Naive thymus-derived CD8-positive, alpha-beta T cell (primary cell): Measurements from ENCODE around the gene MGMT. TPM values are rescaled to one million over a fixed set of nuclear protein-coding genes. Genes with fewer than 3 reads are reported as not detected.

Experiments
- ATAC-seq, 2 donors: fragments of 150-1000 bp; cut with Tn5 transposase in 1 of 2; sonication (Bioruptor Pico), chemical (Tn5 transposase) in 1 of 2; 1 replicate in 1 of 2; 2 replicates in 1 of 2; pipeline ENCODE4 v1.10.0; 2021; ENCODE audit warnings: mild to moderate bottlenecking in 2 of 2, moderate library complexity in 2 of 2
- POLR2A ChIA-PET: fragments of 350-600 bp; sonication (Branson Sonifier 250); formaldehyde crosslinking; loops from one replicate; lab custom pipeline; 2021; ENCODE audit warnings: antibody characterized with exemption; lab: Charles Lee
- DNase-seq, 10 donors: peaks; one replicate each; pipeline versions ENCODE4 v3.0.0 to v3.0.0-alpha.2; 2020 to 2022
- H3K27ac Mint-ChIP-seq, 10 donors: one replicate each; pipeline ENCODE4 v1.8.0; 2020 to 2022; ENCODE audit warnings: mild to moderate bottlenecking in 10 of 10, mixed read lengths in 10 of 10, moderate library complexity in 4 of 10, inconsistent platforms in 1 of 10
- H3K27me3 Mint-ChIP-seq, 5 donors: one replicate each; pipeline ENCODE4 v1.8.0; 2021 to 2022; ENCODE audit warnings: mixed read lengths in 5 of 5
- H3K36me3 Mint-ChIP-seq, 3 donors: one replicate each; pipeline ENCODE4 v1.8.0; 2020 to 2022; ENCODE audit warnings: mixed read lengths in 3 of 3, mild to moderate bottlenecking in 2 of 3, inconsistent platforms in 1 of 3
- H3K4me1 Mint-ChIP-seq, 4 donors: one replicate each; pipeline ENCODE4 v1.8.0; 2021 to 2022; ENCODE audit warnings: mixed read lengths in 4 of 4
- H3K4me3 Mint-ChIP-seq, 10 donors: one replicate each; pipeline ENCODE4 v1.8.0; 2020 to 2022; ENCODE audit warnings: mild to moderate bottlenecking in 10 of 10, mixed read lengths in 10 of 10, moderate library complexity in 6 of 10, inconsistent platforms in 1 of 10
- H3K9me3 Mint-ChIP-seq, 9 donors: one replicate each; pipeline ENCODE4 v1.8.0; 2020 to 2022; ENCODE audit warnings: mixed read lengths in 9 of 9, mild to moderate bottlenecking in 3 of 9, inconsistent platforms in 1 of 9, moderate library complexity in 1 of 9
- polyA plus RNA-seq, 3 donors: library from polyadenylated mRNA; unstranded; fragments of 300-500 nt; fragmentation: Illumina TruSeq; gene quantifications; one replicate each; pipeline ENCODE4 v1.2.3, GENCODE V29; 2021
- total RNA-seq, 8 experiments: library from RNA in 2 of 8; stranded (reverse) in 2 of 8; gene quantifications; one replicate each; pipeline ENCODE4 v1.2.3 and lab custom pipeline; 2021 to 2026

The MGMT gene
- total and polyA plus RNA-seq, 5 experiments from 2014 or later: 18.9 to 41.7 (median 32.2) TPM

DNA sequence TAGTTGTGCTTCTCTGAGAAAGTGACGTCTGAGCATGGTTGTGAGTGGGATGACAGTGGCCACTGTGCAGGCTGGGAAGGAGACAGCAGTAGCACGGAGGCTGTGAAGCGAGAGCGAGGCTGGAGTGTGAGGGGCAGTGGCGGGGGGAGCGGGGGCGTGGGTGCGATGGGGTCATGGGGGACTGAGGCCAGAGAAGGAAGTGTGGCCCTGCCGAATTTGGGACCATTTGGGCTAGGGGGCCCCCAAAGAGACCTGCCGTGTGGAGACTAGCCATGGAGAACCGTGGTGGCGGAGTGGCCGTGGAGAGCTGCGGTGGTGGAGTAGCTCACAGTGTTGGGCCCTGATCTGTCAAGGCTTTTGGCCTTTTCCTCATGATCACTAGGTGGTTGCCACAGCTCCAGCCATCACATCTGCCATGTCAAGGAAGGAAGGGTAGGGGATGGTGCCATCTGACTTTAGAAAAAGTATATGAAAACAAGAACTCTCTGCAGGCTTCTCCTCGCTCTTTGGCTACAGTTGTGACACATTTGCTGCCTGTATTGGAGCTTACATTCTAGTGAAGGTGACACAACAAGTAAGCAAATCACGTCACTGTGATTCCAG is 61.4 kb downstream of the MGMT start:
- H3K27ac Mint-ChIP-seq: no peak overlapping the region
- ATAC-seq (no peak), DNase-seq (no peak)
- H3K4me1 Mint-ChIP-seq: peaks cover 16 to 33% (median 21%) of the 10 kb centered on the region in 4 donors
- no peaks in the 10 kb centered on the region for H3K27me3 Mint-ChIP-seq
- H3K4me3 Mint-ChIP-seq: no peak overlapping the region
- peaks cover 0 to 32% (median 7%) of the 10 kb centered on the region in 9 donors for H3K9me3 Mint-ChIP-seq
- POLR2A ChIA-PET: no interaction called here
- peaks cover 14 to 34% (median 34%) of the 10 kb centered on the region in 3 donors for H3K36me3 Mint-ChIP-seq

DNA sequence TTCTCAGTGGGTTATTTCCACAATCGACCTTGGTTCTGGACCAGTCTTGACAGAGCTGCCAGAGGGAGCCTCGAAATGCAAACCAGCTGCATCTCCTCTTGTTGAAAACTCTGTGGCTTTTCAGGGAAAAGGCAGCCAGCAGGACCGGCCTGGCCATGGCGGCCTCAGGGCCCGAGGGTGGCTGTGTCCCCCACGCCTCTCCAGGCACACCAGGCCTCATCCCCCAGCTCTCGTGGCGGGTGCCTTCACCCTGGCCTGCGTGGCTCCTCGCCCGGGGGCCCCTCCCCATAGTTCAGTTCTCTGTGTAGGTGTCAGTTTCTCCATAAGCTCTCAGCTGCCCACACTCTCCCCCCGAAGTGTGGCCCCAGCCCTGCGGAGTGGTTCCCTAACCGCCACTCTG is 63.5 kb downstream of the MGMT start:
- Mint-ChIP-seq H3K27ac (no peak overlapping the region), H3K4me3 (no peak overlapping the region), H3K27me3 (no peaks in the 10 kb centered on the region), H3K36me3 (peaks cover 13 to 43% (median 41%) of the 10 kb centered on the region in 3 donors), H3K4me1 (peaks cover 20 to 40% (median 29%) of the 10 kb centered on the region in 4 donors), H3K9me3 (peaks cover 0 to 35% (median 8%) of the 10 kb centered on the region in 9 donors)
- POLR2A ChIA-PET: no interaction called here
- no peak for ATAC-seq
- DNase-seq: no peak

- DNase-seq (no peak), ATAC-seq (no peak)
- POLR2A ChIA-PET: no interaction called here
- peaks cover 20 to 40% (median 29%) of the 10 kb centered on the region in 4 donors for H3K4me1 Mint-ChIP-seq
- H3K9me3 Mint-ChIP-seq: peaks cover 0 to 36% (median 13%) of the 10 kb centered on the region in 9 donors
- peak overlapping the region in 2 of 10 donors; percentile 82 for H3K27ac Mint-ChIP-seq
- H3K36me3 Mint-ChIP-seq: peaks cover 16 to 45% (median 44%) of the 10 kb centered on the region in 3 donors
- no peaks in the 10 kb centered on the region for H3K27me3 Mint-ChIP-seq
- H3K4me3 Mint-ChIP-seq: no peak overlapping the region
Measured at GRCh38 chr10:129531195-129531968, 64.3 kb downstream of the MGMT start.

DNA sequence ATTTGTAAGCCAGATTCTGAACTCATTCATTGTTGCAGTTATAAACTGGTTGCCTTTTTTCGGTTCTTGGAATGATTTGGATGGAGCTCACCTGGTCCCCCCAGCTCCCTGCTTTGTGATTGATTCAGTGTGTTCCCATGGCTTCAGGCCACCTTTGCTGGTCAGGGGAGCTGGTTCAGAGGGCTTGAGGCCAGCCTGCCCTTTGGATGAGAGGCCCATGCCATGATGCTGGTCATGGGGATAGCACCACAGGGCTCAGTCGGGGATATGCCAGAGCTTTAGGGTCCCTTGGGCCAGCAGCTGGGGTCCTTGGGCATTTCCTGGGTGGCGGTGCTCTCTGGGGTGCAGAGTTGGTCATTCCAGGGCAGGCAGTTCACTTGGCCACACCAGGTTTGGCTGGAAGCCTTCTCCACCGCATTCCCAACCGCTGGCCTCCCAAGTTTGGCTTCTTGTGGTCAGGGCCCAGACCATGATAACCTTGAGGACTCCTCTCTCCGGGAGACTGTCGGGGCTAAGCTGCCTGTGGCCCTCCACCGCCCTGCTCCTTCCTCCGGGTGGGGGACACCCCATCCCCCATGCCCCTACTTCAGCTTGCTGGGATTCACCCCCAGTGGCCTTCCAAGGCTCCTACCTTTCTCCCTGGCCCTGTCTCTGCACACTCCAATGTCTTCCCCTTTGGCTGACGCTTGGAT is 65.1 kb downstream of the MGMT start:
- DNase-seq: no peak
- H3K4me1 Mint-ChIP-seq: peaks cover 20 to 40% (median 29%) of the 10 kb centered on the region in 4 donors
- peak overlapping the region in 2 of 10 donors; percentile 10 to 45 for H3K4me3 Mint-ChIP-seq
- POLR2A ChIA-PET: no interaction called here
- peaks cover 16 to 50% (median 45%) of the 10 kb centered on the region in 3 donors for H3K36me3 Mint-ChIP-seq
- peaks cover 0 to 41% (median 16%) of the 10 kb centered on the region in 9 donors for H3K9me3 Mint-ChIP-seq
- H3K27me3 Mint-ChIP-seq: no peaks in the 10 kb centered on the region
- ATAC-seq: no peak
- H3K27ac Mint-ChIP-seq: peak overlapping the region in 1 of 10 donors; percentile 32

DNA sequence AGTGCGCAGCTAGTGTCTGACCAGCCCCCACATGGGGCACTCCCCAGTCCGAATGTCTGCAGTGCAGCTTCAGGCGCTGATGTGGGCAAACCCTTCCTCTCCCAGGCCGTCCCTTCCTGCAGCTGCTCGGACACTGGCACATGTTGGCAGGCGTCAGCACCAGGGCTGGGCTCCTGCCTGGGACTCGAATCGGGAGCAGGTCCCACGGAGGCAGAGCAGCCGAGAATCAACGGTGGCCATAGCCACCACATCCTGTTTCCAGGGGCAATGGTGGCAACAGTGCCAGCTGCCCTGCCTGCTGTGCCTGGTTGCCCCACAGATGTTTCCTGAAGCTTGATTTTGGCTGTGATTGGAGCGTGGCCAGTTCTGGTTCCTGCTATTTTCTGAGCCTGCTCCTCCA is 65.8 kb downstream of the MGMT start:
- POLR2A ChIA-PET: no interaction called here
- H3K9me3 Mint-ChIP-seq: peaks cover 0 to 40% (median 20%) of the 10 kb centered on the region in 9 donors
- H3K4me1 Mint-ChIP-seq: peaks cover 20 to 38% (median 29%) of the 10 kb centered on the region in 4 donors
- no peak for ATAC-seq
- no peaks in the 10 kb centered on the region for H3K27me3 Mint-ChIP-seq
- H3K36me3 Mint-ChIP-seq: peaks cover 21 to 50% (median 46%) of the 10 kb centered on the region in 3 donors
- peak overlapping the region in 4 of 10 donors; percentile 10 to 45 (median 20) for H3K4me3 Mint-ChIP-seq
- no peak for DNase-seq
- H3K27ac Mint-ChIP-seq: peak overlapping the region in 2 of 10 donors; percentile 32 to 37

DNA sequence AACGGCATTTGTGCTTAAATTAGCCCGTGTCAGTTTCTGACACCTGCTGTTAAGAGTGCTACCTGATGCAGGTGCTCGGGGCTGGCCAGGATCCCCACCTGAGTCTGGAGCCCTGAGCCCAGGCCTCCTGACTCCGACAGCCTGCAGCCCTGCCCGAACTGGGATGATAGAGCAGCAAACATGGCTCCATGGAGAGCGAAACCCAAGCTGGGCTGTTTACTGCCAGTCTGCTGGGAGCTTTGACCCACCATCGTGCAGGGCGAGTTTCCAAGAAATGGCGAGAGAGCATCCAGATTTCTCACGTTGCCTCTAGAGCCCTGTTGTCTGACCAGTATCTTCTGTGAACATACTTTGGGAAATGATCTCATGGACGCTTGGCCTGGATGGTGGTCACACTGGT is 66.2 kb downstream of the MGMT start:
- H3K36me3 Mint-ChIP-seq: peaks cover 22 to 49% (median 47%) of the 10 kb centered on the region in 3 donors
- POLR2A ChIA-PET: no interaction called here
- H3K27me3 Mint-ChIP-seq: no peaks in the 10 kb centered on the region
- H3K9me3 Mint-ChIP-seq: peaks cover 0 to 42% (median 17%) of the 10 kb centered on the region in 9 donors
- peaks cover 17 to 37% (median 29%) of the 10 kb centered on the region in 4 donors for H3K4me1 Mint-ChIP-seq
- no peak for ATAC-seq
- DNase-seq: no peak
- peak overlapping the region in 1 of 10 donors; percentile 10 for H3K4me3 Mint-ChIP-seq
- H3K27ac Mint-ChIP-seq: no peak overlapping the region

- Mint-ChIP-seq H3K27ac (peak overlapping the region in 1 of 10 donors; percentile 37), H3K36me3 (peaks cover 22 to 55% (median 53%) of the 10 kb centered on the region in 3 donors), H3K27me3 (no peaks in the 10 kb centered on the region), H3K4me3 (no peak overlapping the region), H3K9me3 (peaks cover 0 to 53% (median 11%) of the 10 kb centered on the region in 9 donors), H3K4me1 (peaks cover 14 to 33% (median 24%) of the 10 kb centered on the region in 4 donors)
- POLR2A ChIA-PET: no interaction called here
- DNase-seq (no peak), ATAC-seq (no peak)
Measured at GRCh38 chr10:129534826-129535225, 67.8 kb downstream of the MGMT start.

GRCh38 chr10:129536336-129536735 is 69.3 kb downstream of the MGMT start:
- no peak for ATAC-seq
- no peak for DNase-seq
- POLR2A ChIA-PET: interaction anchor here (0.7 kb wide), 1 partner anchor 167 kb away, joined by 3 read pairs; no protein-coding TSS in a partner anchor
- Mint-ChIP-seq H3K4me3 (no peak overlapping the region), H3K27me3 (no peaks in the 10 kb centered on the region), H3K9me3 (peaks cover 0 to 63% (median 11%) of the 10 kb centered on the region in 9 donors), H3K4me1 (peaks cover 14 to 27% (median 19%) of the 10 kb centered on the region in 4 donors), H3K27ac (no peak overlapping the region), H3K36me3 (peaks cover 28 to 70% (median 65%) of the 10 kb centered on the region in 3 donors)

GRCh38 chr10:129537151-129537550 is 70.1 kb downstream of the MGMT start:
- DNase-seq (no peak), ATAC-seq (no peak)
- Mint-ChIP-seq H3K4me3 (no peak overlapping the region), H3K4me1 (peaks cover 14 to 25% (median 17%) of the 10 kb centered on the region in 4 donors), H3K9me3 (peaks cover 0 to 67% (median 11%) of the 10 kb centered on the region in 9 donors), H3K36me3 (peaks cover 28 to 75% (median 67%) of the 10 kb centered on the region in 3 donors), H3K27me3 (no peaks in the 10 kb centered on the region), H3K27ac (no peak overlapping the region)
- POLR2A ChIA-PET: interaction anchor here (0.7 kb wide), 1 partner anchor 168 kb away, joined by 3 read pairs; no protein-coding TSS in a partner anchor

DNA sequence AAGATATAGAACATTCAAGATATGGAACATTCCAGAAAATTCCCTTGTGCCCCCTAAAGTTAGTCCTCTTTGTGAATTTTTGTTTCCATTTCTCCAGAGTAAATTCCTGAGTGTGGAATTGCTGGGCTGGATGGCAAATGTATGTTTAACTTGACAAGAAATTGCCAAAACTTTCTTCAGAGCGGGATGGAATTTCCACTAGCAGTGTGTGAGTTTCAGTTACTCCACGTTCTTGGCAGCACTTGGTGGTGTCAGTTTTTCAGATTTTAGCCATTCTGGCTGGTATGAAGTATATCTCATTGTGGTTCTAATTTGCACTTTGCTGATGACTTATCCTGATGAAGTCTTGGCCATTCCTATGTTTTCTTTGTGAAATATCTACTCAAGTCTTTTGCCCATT is 71.2 kb downstream of the MGMT start:
- Mint-ChIP-seq H3K4me1 (peaks cover 5 to 15% (median 10%) of the 10 kb centered on the region in 4 donors), H3K27ac (no peak overlapping the region), H3K9me3 (peaks cover 0 to 73% (median 11%) of the 10 kb centered on the region in 9 donors), H3K4me3 (no peak overlapping the region), H3K36me3 (peaks cover 28 to 84% (median 73%) of the 10 kb centered on the region in 3 donors), H3K27me3 (no peaks in the 10 kb centered on the region)
- ATAC-seq: no peak
- DNase-seq: no peak
- POLR2A ChIA-PET: no interaction called here

GRCh38 chr10:129541200-129541599 is 74.2 kb downstream of the MGMT start:
- DNase-seq (no peak), ATAC-seq (no peak)
- H3K27ac Mint-ChIP-seq: no peak overlapping the region
- peaks cover 0 to 4% (median 2%) of the 10 kb centered on the region in 4 donors for H3K4me1 Mint-ChIP-seq
- peaks cover 25 to 80% (median 60%) of the 10 kb centered on the region in 3 donors for H3K36me3 Mint-ChIP-seq
- H3K4me3 Mint-ChIP-seq: no peak overlapping the region
- no peaks in the 10 kb centered on the region for H3K27me3 Mint-ChIP-seq
- POLR2A ChIA-PET: no interaction called here
- H3K9me3 Mint-ChIP-seq: peaks cover 0 to 61% (median 11%) of the 10 kb centered on the region in 9 donors

GRCh38 chr10:129541748-129542487 is 74.9 kb downstream of the MGMT start:
- peaks cover 0 to 4% (median 2%) of the 10 kb centered on the region in 4 donors for H3K4me1 Mint-ChIP-seq
- H3K4me3 Mint-ChIP-seq: no peak overlapping the region
- POLR2A ChIA-PET: no interaction called here
- peaks cover 24 to 74% (median 53%) of the 10 kb centered on the region in 3 donors for H3K36me3 Mint-ChIP-seq
- H3K9me3 Mint-ChIP-seq: peaks cover 0 to 57% (median 11%) of the 10 kb centered on the region in 9 donors
- no peaks in the 10 kb centered on the region for H3K27me3 Mint-ChIP-seq
- ATAC-seq (no peak), DNase-seq (no peak)
- H3K27ac Mint-ChIP-seq: no peak overlapping the region
